ENCODE results near the gene SEMA7A. TPM values are rescaled to one million over a fixed set of nuclear protein-coding genes. Genes with fewer than 3 reads are reported as not detected.

SEMA7A gene
- total and polyA plus RNA-seq, 9 of the 15 experiments (the other 6 are each of a cell fraction or from before 2014, with no cell fraction given), result 0.04 to 8.2 (median 5.4) TPM; not detected in 1

DNA sequence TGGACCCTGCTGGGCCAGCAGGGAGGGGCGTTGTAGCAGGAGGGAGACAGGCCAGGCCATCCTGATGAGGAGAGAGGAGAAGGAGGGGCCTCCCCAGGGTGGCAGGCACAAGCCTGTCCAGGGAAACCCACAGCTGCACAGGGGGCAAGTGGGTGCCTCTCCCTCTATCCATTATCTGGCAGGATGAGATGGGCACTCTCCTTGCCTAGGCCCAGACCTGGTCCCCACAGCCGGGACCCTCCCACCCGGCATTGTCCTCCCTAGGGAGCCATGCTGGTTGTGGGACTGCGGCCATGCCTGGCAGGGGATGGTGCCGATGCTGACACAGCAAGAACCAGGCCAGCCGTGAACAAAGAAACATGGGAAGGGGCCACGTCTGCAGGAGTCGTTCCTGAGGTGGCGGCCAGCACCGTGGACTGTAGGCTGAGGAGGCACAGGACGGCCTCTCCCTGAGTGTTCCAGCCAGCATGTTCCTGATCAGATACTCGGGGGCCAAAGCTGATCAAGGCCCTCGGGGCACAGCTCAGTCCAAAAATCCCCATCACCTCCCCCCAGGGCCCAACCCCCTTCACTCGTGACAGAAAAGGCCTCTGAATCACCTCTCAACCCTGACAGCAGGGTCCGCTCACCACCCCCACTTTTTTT is 47.1 kb downstream of the SEMA7A start:
- CTCF ChIA-PET (ENCODE audit: low intra/inter-chr PET ratio), result interaction anchor here (0.5 kb wide), 1 partner anchor 384 kb away, joined by 3 read pairs; no protein-coding TSS in a partner anchor
- peaks cover 64 to 91% of the 10 kb centered on the region in 2 experiments for H3K4me1 ChIP-seq (replicated peaks in 1 of 2; ENCODE audit: control insufficient read depth in 2 of 2, insufficient read depth in 2 of 2, low read length in 2 of 2)
- H3K27ac ChIP-seq (ENCODE audit: extremely low read depth, low read depth, low read length), result no peak overlapping the region
- no peak for ATAC-seq
- H3K9me3 ChIP-seq (replicated peaks; ENCODE audit: control insufficient read depth, insufficient read depth, low read depth, low read length), result no peaks in the 10 kb centered on the region
- FAIRE-seq, result no peak
- H3K79me2 ChIP-seq (ENCODE audit: control insufficient read depth, insufficient read depth, low read length), result no peaks in the 10 kb centered on the region
- DNase-seq (ENCODE audit: extremely low read depth in 1 of 4, low spot score in 3 of 4), result no peak
- no peak overlapping the region for H3K4me3 ChIP-seq
- no peak overlapping the region for H2AFZ ChIP-seq (ENCODE audit: low read depth, low read length)
- intact Hi-C loops (cut with micrococcal nuclease) (no loop called here), in situ Hi-C loops (cut with MboI) (loop anchor here (5.0 kb wide), 2 partner anchors 51 to 236 kb away; no protein-coding TSS in a partner anchor)
- H3K4me2 ChIP-seq (ENCODE audit: insufficient read depth, low read length), result no peak overlapping the region
- H3K36me3 ChIP-seq (ENCODE audit: control insufficient read depth, insufficient read depth, low read length), result no peaks in the 10 kb centered on the region
- no peaks in the 10 kb centered on the region for H4K20me1 ChIP-seq (replicated peaks; ENCODE audit: control insufficient read depth, insufficient read depth, low read length)
- WGBS (ENCODE audit: insufficient coverage, low coverage, missing lambda C conversion rate), result 71% methylated on average over 15 of the region's 15 CpGs
- H3K27me3 ChIP-seq (ENCODE audit: control insufficient read depth in 2 of 2, insufficient read depth in 2 of 2, low read length in 2 of 2), result no peaks in the 10 kb centered on the region
- no TSS peak for BruUV-seq (replicated peaks)
- TF ChIP-seq CBFA2T2 (conservative IDR thresholded peaks at IDR 0.05) (no peak), ZNF274 (IDR thresholded peaks at IDR 0.05; ENCODE audit: borderline replicate concordance, low read depth, low read length) (no peak), OTX1 (CRISPR knock-in tag; IDR thresholded peaks at IDR 0.05) (no peak), IFI16 (CRISPR knock-in tag; IDR thresholded peaks at IDR 0.05) (no peak), ZNF316 (IDR thresholded peaks at IDR 0.05) (peak; percentile 78), ZNF24 (IDR thresholded peaks at IDR 0.05) (no peak), CBX3 (IDR thresholded peaks at IDR 0.05; ENCODE audit: borderline replicate concordance in 1 of 2, low read length in 2 of 2) (no peak), HMG20B (CRISPR knock-in tag; IDR thresholded peaks at IDR 0.05) (no peak), MAFG (tag; conservative IDR thresholded peaks at IDR 0.05) (peak; percentile 41; the same call in 1 of the 2 replicates), POLR2A (conservative IDR thresholded peaks at IDR 0.05) (no peak), RBFOX2 (IDR thresholded peaks at IDR 0.05; ENCODE audit: low read depth, low read length) (0 out of 2 replicates have a peak, but pooled peaks have one; percentile 1), C11orf30 (IDR thresholded peaks at IDR 0.05; ENCODE audit: low read depth) (peak; percentile 76)
- TF ChIP-seq, protein P1, sequence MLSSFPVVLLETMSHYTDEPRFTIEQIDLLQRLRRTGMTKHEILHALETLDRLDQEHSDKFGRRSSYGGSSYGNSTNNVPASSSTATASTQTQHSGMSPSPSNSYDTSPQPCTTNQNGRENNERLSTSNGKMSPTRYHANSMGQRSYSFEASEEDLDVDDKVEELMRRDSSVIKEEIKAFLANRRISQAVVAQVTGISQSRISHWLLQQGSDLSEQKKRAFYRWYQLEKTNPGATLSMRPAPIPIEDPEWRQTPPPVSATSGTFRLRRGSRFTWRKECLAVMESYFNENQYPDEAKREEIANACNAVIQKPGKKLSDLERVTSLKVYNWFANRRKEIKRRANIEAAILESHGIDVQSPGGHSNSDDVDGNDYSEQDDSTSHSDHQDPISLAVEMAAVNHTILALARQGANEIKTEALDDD (IDR thresholded peaks at IDR 0.05), result no peak
- H3K9me1 ChIP-seq (ENCODE audit: control insufficient read depth, insufficient read depth, low read length), result no peaks in the 10 kb centered on the region
- POLR2A ChIA-PET, result interaction anchor here (1.0 kb wide), 1 partner anchor 211 kb away, joined by 3 read pairs; no protein-coding TSS in a partner anchor
- peak overlapping the region in 1 of 2 experiments; percentile 76; a peak in 2 of 4 replicates for H3K9ac ChIP-seq (ENCODE audit: insufficient read depth in 1 of 2, low read depth in 2 of 2, low read length in 2 of 2)

Measured in K562 (cell line).